Panc1 (cell line): ENCODE results near the gene GDPD2. TPM values are rescaled to one million over a fixed set of nuclear protein-coding genes. Genes with fewer than 3 reads are reported as not detected.

ENCODE experiments used
- ATAC-seq: fragments of 200-7000 bp; cut with Tn5 transposase; 2 replicates; pipeline ENCODE4 v1.9.1; 2020; ENCODE audit warnings: mild to moderate bottlenecking, moderate library complexity
- Bru-seq: library from RNA; stranded (reverse); fragments of 400-500 nt; gene quantifications from one replicate; lab custom pipeline; 2021; lab: Mats Ljungman, UMichigan
- BruChase-seq, 2 experiments: library from RNA; stranded (reverse); fragments of 400-500 nt; gene quantifications; one replicate each; lab custom pipeline; 2021; lab: Mats Ljungman, UMichigan
- BruUV-seq: library from RNA; stranded (reverse); fragments of 400-500 nt; replicated peaks from 2 replicates; lab custom pipeline; 2021; lab: Mats Ljungman, UMichigan
- CTCF ChIA-PET: fragments of 300-600 bp; sonication (Branson Sonifier 250); formaldehyde crosslinking; loops from one replicate; lab custom pipeline; 2022; ENCODE audit warnings: antibody characterized with exemption; lab: Charles Lee
- POLR2A ChIA-PET: fragments of 300-600 bp; sonication (Branson Sonifier 250); formaldehyde crosslinking; loops from one replicate; lab custom pipeline; 2022; ENCODE audit warnings: antibody characterized with exemption; lab: Charles Lee
- DNase-seq: peaks from one replicate; pipeline ENCODE4 v3.0.0-alpha.2; 2010; ENCODE audit warnings: low read depth, low spot score
- H3K27ac ChIP-seq: 2 replicates; pipeline ENCODE4 v1.5.1; 2011; ENCODE audit warnings: mild to moderate bottlenecking, low read length, inconsistent platforms
- H3K27me3 ChIP-seq: fragments of 200-500 bp; sonication (Bioruptor generic); 2 replicates; pipeline ENCODE4 v1.6.0; 2014; ENCODE audit warnings: low read length, inconsistent platforms; ENCODE audit not compliant: control insufficient read depth, insufficient read depth
- H3K36me3 ChIP-seq: fragments of 200-500 bp; sonication (Bioruptor generic); 2 replicates; pipeline ENCODE4 v1.5.1; 2014; ENCODE audit warnings: inconsistent platforms, mild to moderate bottlenecking, low read length, moderate library complexity; ENCODE audit not compliant: control insufficient read depth, insufficient read depth
- H3K4me1 ChIP-seq: 2 replicates; pipeline ENCODE4 v1.5.1; 2011; ENCODE audit warnings: inconsistent platforms, mild to moderate bottlenecking, low read length, moderate library complexity; ENCODE audit not compliant: control insufficient read depth, insufficient read depth
- H3K4me3 ChIP-seq, 2 experiments: 2 replicates each; pipeline ENCODE4 v1.5.1; 2011 to 2012; ENCODE audit warnings: low read depth in 2 of 2, low read length in 2 of 2, mild to moderate bottlenecking in 2 of 2, inconsistent platforms in 1 of 2, moderate library complexity in 1 of 2
- H3K9me3 ChIP-seq: fragments of 200-500 bp; sonication (Bioruptor generic); 2 replicates; pipeline ENCODE4 v1.5.1; 2014; ENCODE audit warnings: low read depth, mild to moderate bottlenecking, inconsistent platforms, low read length, moderate library complexity; ENCODE audit not compliant: control insufficient read depth, insufficient read depth
- POLR2AphosphoS5 ChIP-seq: IDR thresholded peaks from 2 replicates; pipeline ENCODE4 v1.6.1; 2012; ENCODE audit warnings: mild to moderate bottlenecking, low read depth, low read length, moderate library complexity
- REST ChIP-seq, 2 experiments: IDR thresholded peaks; 2 replicates each; pipeline ENCODE4 v1.6.1; 2011 to 2012; ENCODE audit warnings: low read depth in 2 of 2, control low read depth in 1 of 2, low read length in 1 of 2, mild to moderate bottlenecking in 1 of 2, moderate library complexity in 1 of 2; ENCODE audit not compliant: insufficient read depth in 1 of 2
- SIN3A ChIP-seq: IDR thresholded peaks from 2 replicates; pipeline ENCODE4 v1.6.1; 2012; ENCODE audit warnings: low read depth, mild to moderate bottlenecking, low read length, moderate library complexity, borderline replicate concordance; ENCODE audit not compliant: insufficient read depth
- TCF7L2 ChIP-seq: IDR thresholded peaks from 2 replicates; pipeline ENCODE4 v1.6.1; 2011; ENCODE audit warnings: mild to moderate bottlenecking, low read depth, low read length, inconsistent platforms
- in situ Hi-C: cut with HindIII; loops from 2 replicates; pipeline ENCODE4 v1.10.0; 2016; ENCODE audit warnings: low sequenced_read_pairs, low pct_unique_long_range_greater_than_20kb
- intact Hi-C: fragments of 100-400 bp; cut with micrococcal nuclease; formaldehyde crosslinking; loops from one replicate; pipeline ENCODE4 v1.10.0; 2022; ENCODE audit not compliant: unreplicated experiment
- long read RNA-seq: library from polyadenylated mRNA; unstranded; transcript quantifications from one replicate; pipeline ENCODE4 v2.0.0, GENCODE V29; 2021; ENCODE audit not compliant: unreplicated experiment
- polyA plus RNA-seq: library from polyadenylated mRNA; unstranded; fragments of >200 nt; gene quantifications from one replicate; pipeline ENCODE4 v1.2.1, GENCODE V29; 2012; ENCODE audit warnings: missing spikeins; ENCODE audit not compliant: insufficient read length
- total RNA-seq: library from RNA; stranded (reverse); gene quantifications from one replicate; pipeline ENCODE4 v1.2.1, GENCODE V29; 2021; ENCODE audit not compliant: unreplicated experiment
- TF ChIP-seq, protein P1 (sequence below): fragments of 450-650 bp; IDR thresholded peaks from 2 replicates; pipeline ENCODE4 v1.5.1; 2017; ENCODE audit warnings: mild to moderate bottlenecking

The GDPD2 gene, protein sequence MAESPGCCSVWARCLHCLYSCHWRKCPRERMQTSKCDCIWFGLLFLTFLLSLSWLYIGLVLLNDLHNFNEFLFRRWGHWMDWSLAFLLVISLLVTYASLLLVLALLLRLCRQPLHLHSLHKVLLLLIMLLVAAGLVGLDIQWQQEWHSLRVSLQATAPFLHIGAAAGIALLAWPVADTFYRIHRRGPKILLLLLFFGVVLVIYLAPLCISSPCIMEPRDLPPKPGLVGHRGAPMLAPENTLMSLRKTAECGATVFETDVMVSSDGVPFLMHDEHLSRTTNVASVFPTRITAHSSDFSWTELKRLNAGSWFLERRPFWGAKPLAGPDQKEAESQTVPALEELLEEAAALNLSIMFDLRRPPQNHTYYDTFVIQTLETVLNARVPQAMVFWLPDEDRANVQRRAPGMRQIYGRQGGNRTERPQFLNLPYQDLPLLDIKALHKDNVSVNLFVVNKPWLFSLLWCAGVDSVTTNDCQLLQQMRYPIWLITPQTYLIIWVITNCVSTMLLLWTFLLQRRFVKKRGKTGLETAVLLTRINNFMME
- total RNA-seq (0.33 TPM), Bru-seq, nascent RNA (percentile 41 among the genes with signal in this experiment), BruChase-seq, experiment 1, labeled RNA remaining after a 2-hour chase (percentile 30 among the genes with signal in this experiment), BruChase-seq, experiment 2, labeled RNA remaining after a 6-hour chase (percentile 31 among the genes with signal in this experiment)
- polyA plus RNA-seq = not detected
- long read RNA-seq = 0 reads

- DNase-seq (no peak), ATAC-seq (peak; percentile 78)
- no peak within 1 kb of the TSS for H3K27ac ChIP-seq
- ChIA-PET POLR2A (interaction anchor here (0.6 kb wide), 1 partner anchor 943 kb away, joined by 9 read pairs; the partner anchor contains the start of gene TAF1), CTCF (no interaction called here)
- H3K27me3 ChIP-seq = no peaks in the 10 kb centered on the region
- TF ChIP-seq SIN3A (no peak), REST (IDR thresholded peaks at IDR 0.05; ENCODE audit: insufficient read depth in 1 of 2, low read depth in 2 of 2, low read length in 1 of 2) (no peak), TCF7L2 (no peak), POLR2AphosphoS5 (no peak)
- TF ChIP-seq, protein P1, sequence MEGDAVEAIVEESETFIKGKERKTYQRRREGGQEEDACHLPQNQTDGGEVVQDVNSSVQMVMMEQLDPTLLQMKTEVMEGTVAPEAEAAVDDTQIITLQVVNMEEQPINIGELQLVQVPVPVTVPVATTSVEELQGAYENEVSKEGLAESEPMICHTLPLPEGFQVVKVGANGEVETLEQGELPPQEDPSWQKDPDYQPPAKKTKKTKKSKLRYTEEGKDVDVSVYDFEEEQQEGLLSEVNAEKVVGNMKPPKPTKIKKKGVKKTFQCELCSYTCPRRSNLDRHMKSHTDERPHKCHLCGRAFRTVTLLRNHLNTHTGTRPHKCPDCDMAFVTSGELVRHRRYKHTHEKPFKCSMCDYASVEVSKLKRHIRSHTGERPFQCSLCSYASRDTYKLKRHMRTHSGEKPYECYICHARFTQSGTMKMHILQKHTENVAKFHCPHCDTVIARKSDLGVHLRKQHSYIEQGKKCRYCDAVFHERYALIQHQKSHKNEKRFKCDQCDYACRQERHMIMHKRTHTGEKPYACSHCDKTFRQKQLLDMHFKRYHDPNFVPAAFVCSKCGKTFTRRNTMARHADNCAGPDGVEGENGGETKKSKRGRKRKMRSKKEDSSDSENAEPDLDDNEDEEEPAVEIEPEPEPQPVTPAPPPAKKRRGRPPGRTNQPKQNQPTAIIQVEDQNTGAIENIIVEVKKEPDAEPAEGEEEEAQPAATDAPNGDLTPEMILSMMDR = peak; percentile 60
- BruUV-seq = no TSS peak
- H3K4me3 ChIP-seq = no peak within 1 kb of the TSS
- no peaks in the 10 kb centered on the region for H3K4me1 ChIP-seq
- no peaks in the 10 kb centered on the region for H3K36me3 ChIP-seq
- H3K9me3 ChIP-seq = no peaks in the 10 kb centered on the region
- intact Hi-C loops (no loop called here), in situ Hi-C loops (no loop called here)
These were observed at the start of gene GDPD2 for GRCh38 chrX:70422851-70423341. Gene GDPD2, plus strand, starts transcription at chrX:70423314. Its CDS starts 1,671 bp downstream, at chrX:70424985.

DNA sequence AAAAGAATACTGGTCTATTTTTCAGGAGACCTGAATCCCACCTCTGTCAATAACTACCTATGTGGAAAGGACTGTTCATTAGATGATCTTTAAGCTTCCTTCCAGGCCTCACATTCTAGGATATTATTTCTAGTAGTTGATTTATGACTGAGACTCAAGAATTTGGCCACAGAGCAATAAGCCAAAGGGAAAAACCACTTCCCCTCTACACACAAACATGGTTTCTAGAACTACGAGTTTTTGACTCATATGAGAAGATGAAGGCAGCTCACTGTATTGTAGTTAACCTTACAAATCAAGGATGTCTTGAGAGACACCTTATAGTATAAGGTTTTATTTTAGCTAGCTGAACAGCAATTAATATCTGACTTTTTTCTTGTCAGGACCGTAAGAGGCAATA, 36.9 kb upstream of the GDPD2 start:
- Histone ChIP-seq H3K27ac (no peak overlapping the region), H3K9me3 (no peaks in the 10 kb centered on the region), H3K27me3 (no peaks in the 10 kb centered on the region), H3K4me1 (no peaks in the 10 kb centered on the region), H3K36me3 (peaks cover 20% of the 10 kb centered on the region; the same call in 1 of the 2 replicates), H3K4me3 (no peak overlapping the region)
- in situ Hi-C loops (no loop called here), intact Hi-C loops (no loop called here)
- CTCF ChIA-PET = no interaction called here
- ATAC-seq (no peak), DNase-seq (no peak)
- POLR2A ChIA-PET = no interaction called here
- TF ChIP-seq SIN3A (no peak), POLR2AphosphoS5 (no peak), REST (IDR thresholded peaks at IDR 0.05; ENCODE audit: insufficient read depth in 1 of 2, low read depth in 2 of 2, low read length in 1 of 2) (no peak), TCF7L2 (no peak)
- TF ChIP-seq, protein P1 = no peak
- no TSS peak for BruUV-seq
